Activated CD4-positive, alpha-beta T cell treated with anti-CD3 and anti-CD28 coated beads for 36 hours (primary cell): ENCODE measurements around the gene UPF3B. TPM values are rescaled to one million over a fixed set of nuclear protein-coding genes. Genes with fewer than 3 reads are reported as not detected.
"Not testable (repeated sequence)": the region's sequence is repeated elsewhere in the genome, so short reads cannot be mapped to it uniquely, and the experiment has no call there.

ENCODE experiments used
- ATAC-seq: fragments of 200-7000 bp; cut with Tn5 transposase; one replicate; pipeline ENCODE4 v1.10.0; 2021; ENCODE audit warnings: mild to moderate bottlenecking, moderate library complexity
- CTCF ChIA-PET: fragments of 350-600 bp; sonication (Branson Sonifier 250); formaldehyde crosslinking; loops from one replicate; lab custom pipeline; 2021; ENCODE audit warnings: antibody characterized with exemption; lab: Charles Lee
- POLR2A ChIA-PET: fragments of 350-600 bp; sonication (Branson Sonifier 250); formaldehyde crosslinking; loops from one replicate; lab custom pipeline; 2021; ENCODE audit warnings: antibody characterized with exemption, inconsistent platforms; lab: Charles Lee
- DNase-seq: peaks from one replicate; pipeline ENCODE4 v3.0.0-alpha.2; 2020
- H3K27ac Mint-ChIP-seq: one replicate; pipeline ENCODE4 v1.8.0; 2021; ENCODE audit warnings: mixed read lengths
- H3K27me3 Mint-ChIP-seq: one replicate; pipeline ENCODE4 v1.8.0; 2021; ENCODE audit warnings: mixed read lengths
- H3K36me3 Mint-ChIP-seq: one replicate; pipeline ENCODE4 v1.8.0; 2021; ENCODE audit warnings: low read depth, mixed read lengths
- H3K4me1 Mint-ChIP-seq: one replicate; pipeline ENCODE4 v1.8.0; 2021; ENCODE audit warnings: mixed read lengths
- H3K4me3 Mint-ChIP-seq: one replicate; pipeline ENCODE4 v1.8.0; 2021; ENCODE audit warnings: mild to moderate bottlenecking, moderate library complexity, mixed read lengths
- H3K9me3 Mint-ChIP-seq: one replicate; pipeline ENCODE4 v1.8.0; 2021; ENCODE audit warnings: low read depth, mixed read lengths
- intact Hi-C, 2 experiments: fragments of 100-400 bp; cut with DNase I in 1 of 2; cut with micrococcal nuclease in 1 of 2; formaldehyde crosslinking; loops; one replicate each; pipeline versions ENCODE4 v1.14.2 to v1.15.1; 2022 to 2024; cut with DNase I, micrococcal nuclease
- total RNA-seq, 2 experiments: library from RNA; stranded (reverse); gene quantifications; one replicate each; pipeline ENCODE4 v1.2.3, GENCODE V29; 2021

Gene UPF3B
- total RNA-seq, 2 experiments from 2014 or later, result 18.1 to 21.3 TPM

DNA sequence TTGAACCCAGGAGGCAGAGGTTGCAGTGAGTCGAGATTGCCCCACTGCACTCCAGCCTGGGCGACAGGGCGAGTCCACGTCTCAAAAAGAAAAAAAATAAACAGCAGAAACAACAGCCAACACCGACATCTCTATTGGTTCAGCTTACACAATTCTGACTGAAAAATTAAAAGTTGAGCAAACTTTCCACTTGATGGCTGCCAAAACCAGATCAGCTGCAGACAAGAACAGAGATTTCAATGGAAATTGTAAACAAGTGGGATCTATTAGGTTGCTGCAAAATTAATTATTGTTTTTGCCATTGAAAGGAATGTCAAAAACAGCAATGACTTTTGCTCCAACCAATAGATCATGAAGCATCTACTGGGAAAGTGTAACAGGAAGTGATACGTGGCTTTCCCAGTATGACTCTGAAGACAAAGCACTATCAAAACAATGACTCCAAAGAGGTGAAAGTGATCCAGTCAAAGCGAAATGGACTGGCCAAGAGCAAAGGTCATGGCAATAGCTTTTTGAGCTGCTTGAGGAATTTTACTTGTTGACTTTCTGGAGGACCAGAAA, 26.3 kb downstream of the UPF3B start:
- ChIA-PET CTCF (interaction anchor here (0.5 kb wide), 1 partner anchor 35 kb away, joined by 3 read pairs; the partner anchor contains the start of gene RPL39), POLR2A (interaction anchor here (0.6 to 1.2 kb wide), 3 partner anchors 35 to 520 kb away, joined by 3 to 4 read pairs (median 3); partner anchors contain the start of genes NDUFA1, RNF113A and RPL39)
- intact Hi-C loops, result loop anchor here (5.0 kb wide), 1 partner anchor 34 kb away; the partner anchor contains the start of gene RPL39 (in 2 of the 2)
- Mint-ChIP-seq H3K4me1 (peaks cover 17% of the 10 kb centered on the region), H3K9me3 (no peaks in the 10 kb centered on the region), H3K27ac (peak overlapping the region; percentile 19), H3K27me3 (no peaks in the 10 kb centered on the region), H3K36me3 (peaks cover 22% of the 10 kb centered on the region), H3K4me3 (no peak overlapping the region)
- peak; percentile 24 for DNase-seq
- peak; percentile 77 for ATAC-seq

GRCh38 chrX:119824221-119824620, 28.5 kb downstream of the UPF3B start:
- peaks cover 24% of the 10 kb centered on the region for H3K4me1 Mint-ChIP-seq
- DNase-seq, POLR2A ChIA-PET, H3K36me3 Mint-ChIP-seq, H3K27me3 Mint-ChIP-seq, ATAC-seq, intact Hi-C loops, H3K27ac Mint-ChIP-seq, H3K9me3 Mint-ChIP-seq, H3K4me3 Mint-ChIP-seq, CTCF ChIA-PET: not testable (repeated sequence)

DNA sequence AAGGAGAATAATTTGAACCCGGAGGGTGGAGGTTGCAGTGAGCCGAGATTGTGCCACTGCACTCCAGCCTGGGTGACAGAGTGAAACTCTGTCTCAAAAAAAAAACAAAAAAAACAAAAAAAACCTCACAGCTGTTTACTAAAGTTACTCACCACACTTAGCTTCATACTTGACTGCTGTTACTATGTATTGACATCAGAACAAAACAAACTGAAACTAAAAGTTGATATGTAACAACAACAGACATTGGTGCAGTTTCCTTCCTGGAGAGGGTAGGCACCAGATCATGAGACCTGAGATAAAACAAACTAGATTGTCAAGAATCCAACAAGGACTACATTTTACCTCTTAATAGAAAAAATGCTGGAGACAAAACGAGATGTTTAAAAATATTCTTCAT, 31.1 kb downstream of the UPF3B start:
- Mint-ChIP-seq H3K27ac (peak overlapping the region; percentile 34), H3K4me1 (peaks cover 23% of the 10 kb centered on the region)
- DNase-seq, H3K36me3 Mint-ChIP-seq, intact Hi-C loops, H3K27me3 Mint-ChIP-seq, H3K9me3 Mint-ChIP-seq, H3K4me3 Mint-ChIP-seq: not testable (repeated sequence)
- ChIA-PET POLR2A (interaction anchor here (0.6 kb wide), 2 partner anchors 30 to 1365 kb away, joined by 3 to 6 read pairs; partner anchors contain the start of gene RPL39), CTCF (interaction anchor here (1.1 to 1.5 kb wide), 2 partner anchors 12 to 30 kb away, joined by 3 to 8 read pairs; partner anchors contain the start of gene RPL39)
- ATAC-seq, result peak; percentile 79

- ChIA-PET CTCF (no interaction called here), POLR2A (no interaction called here)
- no peaks in the 10 kb centered on the region for H3K27me3 Mint-ChIP-seq
- ATAC-seq (no peak), DNase-seq (no peak)
- H3K4me3 Mint-ChIP-seq, result no peak overlapping the region
- H3K27ac Mint-ChIP-seq, result no peak overlapping the region
- intact Hi-C loops, result no loop called here
- no peaks in the 10 kb centered on the region for H3K9me3 Mint-ChIP-seq
- H3K36me3 Mint-ChIP-seq, result peaks cover 4% of the 10 kb centered on the region
- H3K4me1 Mint-ChIP-seq, result peaks cover 16% of the 10 kb centered on the region
These were observed 35.6 kb downstream of the UPF3B start for GRCh38 chrX:119817130-119817690.

DNA sequence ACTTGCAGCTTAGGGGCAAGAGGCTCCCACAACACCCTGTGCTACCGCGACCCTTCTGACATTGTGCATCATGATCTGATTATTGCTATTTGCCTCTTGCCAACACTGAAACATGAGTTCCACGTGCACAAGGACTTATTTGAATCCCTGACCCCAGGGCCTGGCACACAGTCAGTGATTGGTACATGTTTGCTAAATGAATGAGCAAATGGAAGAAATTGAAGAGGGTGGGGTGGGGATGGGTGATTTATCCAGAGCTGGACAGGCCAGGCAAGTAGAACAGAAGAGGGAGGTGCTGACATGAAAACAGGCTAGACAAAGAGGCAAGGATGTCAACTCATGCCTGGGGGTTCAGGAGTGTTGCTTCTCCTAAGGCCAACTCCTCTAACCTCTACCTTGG, 36.5 kb downstream of the UPF3B start:
- CTCF ChIA-PET, result no interaction called here
- Mint-ChIP-seq H3K4me3 (no peak overlapping the region), H3K36me3 (peaks cover 3% of the 10 kb centered on the region), H3K9me3 (no peaks in the 10 kb centered on the region), H3K27ac (no peak overlapping the region), H3K4me1 (peaks cover 10% of the 10 kb centered on the region), H3K27me3 (no peaks in the 10 kb centered on the region)
- DNase-seq, result no peak
- POLR2A ChIA-PET, result no interaction called here
- intact Hi-C loops, result no loop called here
- ATAC-seq, result no peak

DNA sequence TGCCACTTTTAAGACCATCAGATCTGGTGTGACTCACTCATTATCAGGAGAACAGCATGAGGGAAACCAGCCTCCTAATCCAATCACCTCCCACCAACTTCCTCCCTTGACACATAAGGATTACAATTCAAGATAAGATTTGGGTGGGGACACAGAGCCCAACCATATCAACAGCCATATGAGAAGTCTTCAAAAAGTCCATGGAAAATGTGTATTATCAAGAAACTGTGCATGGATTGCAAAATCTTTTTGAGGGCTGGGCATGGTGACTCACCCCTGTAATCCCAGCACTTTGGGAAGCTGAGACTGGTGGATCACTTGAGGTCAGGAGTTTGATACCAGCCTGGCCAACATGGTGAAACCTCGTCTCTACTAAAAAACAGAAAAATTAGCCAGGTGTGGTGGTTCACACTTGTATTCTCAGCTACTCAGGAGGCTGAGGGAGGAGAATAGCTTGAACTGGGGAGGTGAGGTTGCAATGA, 43.5 kb downstream of the UPF3B start:
- CTCF ChIA-PET, result no interaction called here
- Mint-ChIP-seq H3K27ac (no peak overlapping the region), H3K4me3 (no peak overlapping the region), H3K9me3 (no peaks in the 10 kb centered on the region), H3K36me3 (peaks cover 4% of the 10 kb centered on the region), H3K4me1 (no peaks in the 10 kb centered on the region), H3K27me3 (no peaks in the 10 kb centered on the region)
- intact Hi-C loops, result no loop called here
- POLR2A ChIA-PET, result no interaction called here
- DNase-seq, result no peak
- ATAC-seq, result no peak

DNA sequence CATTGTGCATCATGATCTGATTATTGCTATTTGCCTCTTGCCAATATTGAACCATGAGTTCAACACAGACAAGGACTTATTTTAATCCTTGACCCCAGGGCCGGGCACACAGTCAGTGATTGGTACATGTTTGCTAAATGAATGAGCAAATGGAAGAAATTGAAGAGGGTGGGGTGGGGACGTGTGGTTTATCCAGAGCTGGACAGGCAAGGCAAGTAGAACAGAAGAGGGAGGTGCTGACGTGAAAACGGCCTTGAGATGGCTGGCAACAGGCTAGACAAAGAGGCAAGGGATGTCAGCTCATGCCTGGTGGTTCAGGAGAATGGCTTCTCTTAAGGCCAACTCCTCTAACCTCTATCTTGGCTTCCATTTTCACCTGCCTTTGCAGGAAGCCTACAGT, 44.3 kb downstream of the UPF3B start:
- ATAC-seq, H3K27ac Mint-ChIP-seq, H3K36me3 Mint-ChIP-seq, H3K9me3 Mint-ChIP-seq, intact Hi-C loops, H3K4me3 Mint-ChIP-seq, POLR2A ChIA-PET, H3K27me3 Mint-ChIP-seq, CTCF ChIA-PET, DNase-seq, H3K4me1 Mint-ChIP-seq: not testable (repeated sequence)

DNA sequence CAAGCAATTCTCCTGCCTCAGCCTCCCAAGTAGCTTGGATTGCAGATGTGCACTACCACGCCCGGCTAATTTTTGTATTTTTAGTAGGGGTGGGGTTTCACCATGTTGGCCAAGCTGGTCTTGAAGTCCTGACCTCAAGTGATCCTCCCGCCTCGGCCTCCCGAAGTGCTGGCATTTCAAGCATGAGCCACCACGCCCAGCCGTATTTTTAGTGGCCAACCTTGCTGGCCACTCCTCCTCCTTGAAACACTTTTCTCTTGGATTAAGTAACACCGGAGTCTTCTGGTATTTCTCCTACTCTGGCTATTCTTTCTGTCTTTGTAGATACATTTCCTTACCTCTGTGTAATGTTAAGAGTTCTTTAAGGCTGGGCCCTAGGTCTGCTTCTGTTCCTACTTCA, 50.2 kb downstream of the UPF3B start:
- Mint-ChIP-seq H3K4me3 (no peak overlapping the region), H3K4me1 (no peaks in the 10 kb centered on the region), H3K9me3 (no peaks in the 10 kb centered on the region), H3K27me3 (no peaks in the 10 kb centered on the region), H3K27ac (no peak overlapping the region), H3K36me3 (peaks cover 4% of the 10 kb centered on the region)
- DNase-seq, result no peak
- no peak for ATAC-seq
- ChIA-PET CTCF (no interaction called here), POLR2A (no interaction called here)
- intact Hi-C loops, result no loop called here

GRCh38 chrX:119801253-119802221, 51.2 kb downstream of the UPF3B start:
- ChIA-PET POLR2A (interaction anchor here (0.6 to 0.7 kb wide), 2 partner anchors 9 to 10 kb away, joined by 3 to 4 read pairs; partner anchors contain the start of gene RPL39), CTCF (no interaction called here)
- Mint-ChIP-seq H3K27me3 (no peaks in the 10 kb centered on the region), H3K9me3 (no peaks in the 10 kb centered on the region), H3K27ac (no peak overlapping the region), H3K4me3 (no peak overlapping the region), H3K36me3 (peaks cover 4% of the 10 kb centered on the region), H3K4me1 (no peaks in the 10 kb centered on the region)
- ATAC-seq, result no peak
- no peak for DNase-seq
- intact Hi-C loops, result no loop called here

GRCh38 chrX:119791437-119792231, 61.1 kb downstream of the UPF3B start, which contains the start of gene RPL39:
Gene RPL39 (minus strand): TSS chrX:119791630. CDS start chrX:119791576, 54 bp downstream.
- Mint-ChIP-seq H3K4me1 (peaks cover 21% of the 10 kb centered on the region), H3K36me3 (peaks cover 39% of the 10 kb centered on the region), H3K9me3 (no peaks in the 10 kb centered on the region), H3K27ac (peak within 1 kb of the TSS; percentile 93), H3K27me3 (no peaks in the 10 kb centered on the region), H3K4me3 (peak within 1 kb of the TSS; percentile 92)
- ChIA-PET CTCF (interaction anchor here (0.7 to 1.3 kb wide), 8 partner anchors 30 to 144 kb away, joined by 3 to 8 read pairs (median 4); partner anchors contain the start of genes NDUFA1, RNF113A and UPF3B), POLR2A (interaction anchor here (0.5 to 2.0 kb wide), 24 partner anchors 9 to 817 kb away, joined by 3 to 26 read pairs (median 4); partner anchors contain the start of genes LONRF3, NDUFA1, NKAP and NKRF)
- intact Hi-C loops, result loop anchor here (1.0 to 5.0 kb wide), 11 partner anchors 34 to 555 kb away; partner anchors contain the start of genes NDUFA1 (in 2 of the 2), RNF113A (in 2 of the 2), NKAP (in 1 of the 2) and NKRF (in 1 of the 2)
- DNase-seq (peak; percentile 88), ATAC-seq (peak; percentile 92)
